Keratinocyte (primary cell): Measurements from ENCODE around the gene ZCCHC3. TPM values are rescaled to one million over a fixed set of nuclear protein-coding genes. Genes with fewer than 3 reads are reported as not detected.
A peak's percentile ranks its signal among the peaks of the same experiment; 100 is the strongest.

Source experiments
- DNase-seq: peaks from one replicate; pipeline ENCODE4 v3.0.0-alpha.2; 2011; ENCODE audit warnings: low read depth, missing footprints, low spot score
- FAIRE-seq: peaks from 2 replicates; lab custom pipeline; 2011; peaks lifted over from hg19 to GRCh38; lab: Jason Lieb, UNC
- H2AFZ ChIP-seq: 2 replicates; pipeline ENCODE4 v1.6.0; 2012; ENCODE audit warnings: low read length, control low read depth, inconsistent platforms; ENCODE audit not compliant: control insufficient read depth
- H3K27ac ChIP-seq: 2 replicates; pipeline ENCODE4 v1.5.1; 2011; ENCODE audit warnings: low read length; ENCODE audit not compliant: control insufficient read depth, insufficient read depth
- H3K27me3 ChIP-seq: 3 replicates; pipeline ENCODE4 v1.6.0; 2011; ENCODE audit warnings: low read length; ENCODE audit not compliant: control insufficient read depth, insufficient read depth; ENCODE audit errors: extremely low read depth
- H3K36me3 ChIP-seq, 2 experiments: 2 replicates in 1 of 2; 3 replicates in 1 of 2; pipeline ENCODE4 v1.5.1; 2011; ENCODE audit warnings: low read length in 2 of 2, mild to moderate bottlenecking in 1 of 2; ENCODE audit not compliant: control insufficient read depth in 2 of 2, insufficient read depth in 2 of 2; ENCODE audit errors: extremely low read depth in 1 of 2
- H3K4me1 ChIP-seq: 3 replicates; pipeline ENCODE4 v1.5.1; 2011; ENCODE audit warnings: low read length; ENCODE audit not compliant: control insufficient read depth, insufficient read depth; ENCODE audit errors: extremely low read depth
- H3K4me2 ChIP-seq: 3 replicates; pipeline ENCODE4 v1.6.0; 2011; ENCODE audit warnings: low read depth, low read length; ENCODE audit not compliant: control insufficient read depth, insufficient read depth; ENCODE audit errors: extremely low read depth
- H3K4me3 ChIP-seq, 3 experiments: fragments of 200-600 bp in 1 of 3; sonication (generic) in 1 of 3; 2 replicates in 2 of 3; 3 replicates in 1 of 3; pipeline ENCODE4 v1.5.1; 2011 to 2016; ENCODE audit warnings: low read length in 3 of 3, mild to moderate bottlenecking in 3 of 3, control low read depth in 2 of 3, inconsistent platforms in 1 of 3, low read depth in 1 of 3, mixed read lengths in 1 of 3, mixed run types in 1 of 3, moderate library complexity in 1 of 3; ENCODE audit not compliant: control insufficient read depth in 2 of 3, insufficient read depth in 2 of 3; ENCODE audit errors: extremely low read depth in 1 of 3
- H3K79me2 ChIP-seq: 2 replicates; pipeline ENCODE4 v1.6.0; 2012; ENCODE audit warnings: low read length; ENCODE audit not compliant: control insufficient read depth, insufficient read depth
- H3K9ac ChIP-seq: 3 replicates; pipeline ENCODE4 v1.6.0; 2011; ENCODE audit warnings: low read length; ENCODE audit not compliant: control insufficient read depth, insufficient read depth; ENCODE audit errors: extremely low read depth
- H3K9me1 ChIP-seq: 3 replicates; pipeline ENCODE4 v1.6.0; 2011; ENCODE audit warnings: low read length; ENCODE audit not compliant: control insufficient read depth, insufficient read depth; ENCODE audit errors: extremely low read depth
- H3K9me3 ChIP-seq: 2 replicates; pipeline ENCODE4 v1.5.1; 2012; ENCODE audit warnings: low read depth, low read length; ENCODE audit not compliant: control insufficient read depth
- H4K20me1 ChIP-seq: 3 replicates; pipeline ENCODE4 v1.6.0; 2011; ENCODE audit warnings: low read length; ENCODE audit not compliant: control insufficient read depth, insufficient read depth; ENCODE audit errors: extremely low read depth
- EZH2 ChIP-seq: IDR thresholded peaks from one replicate; pipeline ENCODE4 v1.6.1; 2012; ENCODE audit warnings: inconsistent platforms, mild to moderate bottlenecking, low read length, moderate library complexity
- dilution Hi-C: fragments of 300-500 bp; cut with MboI; formaldehyde crosslinking; loops from one replicate; pipeline ENCODE4 v1.7.0; 2020; ENCODE audit warnings: low sequenced_read_pairs; ENCODE audit not compliant: extremely low pct_ligation_motif_present
- polyA plus RNA-seq, 5 experiments: library from polyadenylated mRNA; depleted of rRNA in 3 of 5; stranded (reverse) in 3 of 5; stranded (forward) in 1 of 5; unstranded in 1 of 5; fragments of >200 nt; gene quantifications; 1 replicate in 1 of 5; 2 replicates in 3 of 5; 3 replicates in 1 of 5; pipeline versions ENCODE4 v1.2.1 to v1.2.3, GENCODE V29; 2011 to 2012; ENCODE audit warnings: missing spikeins in 2 of 5, low read depth in 1 of 5, low replicate concordance in 1 of 5
- TF ChIP-seq, protein P1 (sequence below), 3 experiments: IDR thresholded peaks in 1 of 3; conservative IDR thresholded peaks in 1 of 3; optimal IDR thresholded peaks in 1 of 3; 2 replicates in 2 of 3; 3 replicates in 1 of 3; pipeline versions ENCODE3 to v1.5.1; 2011; ENCODE audit warnings: low read length in 3 of 3, mild to moderate bottlenecking in 3 of 3, moderate library complexity in 2 of 3, control low read depth in 1 of 3, inconsistent platforms in 1 of 3; ENCODE audit not compliant: insufficient read depth in 2 of 3; ENCODE audit errors: extremely low read depth in 1 of 3

The ZCCHC3 gene
- polyA plus RNA-seq, 1 donor (not counting 4 experiments of a cell fraction or from before 2014, with no cell fraction given), result 5.7 TPM

DNA sequence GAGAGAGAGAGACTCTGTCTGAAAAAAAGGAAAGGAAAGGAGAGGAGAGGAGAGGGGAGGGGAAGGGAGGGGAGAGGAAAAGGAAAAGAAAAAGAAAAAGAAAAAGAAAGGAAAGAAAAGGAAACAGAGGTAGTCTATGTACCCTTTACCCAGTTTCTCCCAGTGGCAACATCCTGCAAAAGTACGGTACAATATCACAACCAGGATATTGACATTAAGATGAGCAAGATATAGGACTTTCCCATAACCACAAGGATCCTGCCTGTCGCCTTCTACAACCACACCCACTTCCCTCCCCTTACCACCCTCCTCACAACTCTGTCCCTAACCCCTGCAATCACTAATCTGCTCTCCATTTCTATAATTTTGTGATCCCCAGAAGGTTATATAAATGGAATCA is 10.9 kb upstream of the ZCCHC3 start:
- no peak overlapping the region for H3K9ac ChIP-seq
- H3K4me1 ChIP-seq, result peaks cover 6% of the 10 kb centered on the region
- dilution Hi-C loops, result no loop called here
- H4K20me1 ChIP-seq, result no peaks in the 10 kb centered on the region
- H3K27ac ChIP-seq, result no peak overlapping the region
- no peak overlapping the region for H2AFZ ChIP-seq
- no peak overlapping the region for H3K4me3 ChIP-seq
- TF ChIP-seq EZH2, result no peak
- H3K27me3 ChIP-seq, result no peaks in the 10 kb centered on the region
- no peaks in the 10 kb centered on the region for H3K36me3 ChIP-seq
- no peaks in the 10 kb centered on the region for H3K79me2 ChIP-seq
- H3K9me3 ChIP-seq, result no peaks in the 10 kb centered on the region
- no peak overlapping the region for H3K4me2 ChIP-seq
- FAIRE-seq (no peak), DNase-seq (no peak)
- H3K9me1 ChIP-seq, result no peaks in the 10 kb centered on the region

GRCh38 chr20:288956-289692 is 8.2 kb upstream of the ZCCHC3 start:
- Histone ChIP-seq H3K36me3 (no peaks in the 10 kb centered on the region), H3K27me3 (no peaks in the 10 kb centered on the region), H3K9ac (no peak overlapping the region), H3K79me2 (no peaks in the 10 kb centered on the region), H3K9me1 (no peaks in the 10 kb centered on the region), H2AFZ (no peak overlapping the region), H3K4me1 (peaks cover 6% of the 10 kb centered on the region), H3K27ac (no peak overlapping the region), H4K20me1 (no peaks in the 10 kb centered on the region), H3K4me3 (no peak overlapping the region), H3K4me2 (no peak overlapping the region), H3K9me3 (no peaks in the 10 kb centered on the region)
- TF ChIP-seq, protein P1, sequence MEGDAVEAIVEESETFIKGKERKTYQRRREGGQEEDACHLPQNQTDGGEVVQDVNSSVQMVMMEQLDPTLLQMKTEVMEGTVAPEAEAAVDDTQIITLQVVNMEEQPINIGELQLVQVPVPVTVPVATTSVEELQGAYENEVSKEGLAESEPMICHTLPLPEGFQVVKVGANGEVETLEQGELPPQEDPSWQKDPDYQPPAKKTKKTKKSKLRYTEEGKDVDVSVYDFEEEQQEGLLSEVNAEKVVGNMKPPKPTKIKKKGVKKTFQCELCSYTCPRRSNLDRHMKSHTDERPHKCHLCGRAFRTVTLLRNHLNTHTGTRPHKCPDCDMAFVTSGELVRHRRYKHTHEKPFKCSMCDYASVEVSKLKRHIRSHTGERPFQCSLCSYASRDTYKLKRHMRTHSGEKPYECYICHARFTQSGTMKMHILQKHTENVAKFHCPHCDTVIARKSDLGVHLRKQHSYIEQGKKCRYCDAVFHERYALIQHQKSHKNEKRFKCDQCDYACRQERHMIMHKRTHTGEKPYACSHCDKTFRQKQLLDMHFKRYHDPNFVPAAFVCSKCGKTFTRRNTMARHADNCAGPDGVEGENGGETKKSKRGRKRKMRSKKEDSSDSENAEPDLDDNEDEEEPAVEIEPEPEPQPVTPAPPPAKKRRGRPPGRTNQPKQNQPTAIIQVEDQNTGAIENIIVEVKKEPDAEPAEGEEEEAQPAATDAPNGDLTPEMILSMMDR (optimal IDR thresholded peaks at IDR 0.05 in 1 of 3, IDR thresholded peaks at IDR 0.05 in 1 of 3, conservative IDR thresholded peaks at IDR 0.05 in 1 of 3; ENCODE audit: extremely low read depth in 1 of 3, insufficient read depth in 2 of 3, low read length in 3 of 3), result no peak
- no peak for TF ChIP-seq EZH2
- DNase-seq, result no peak
- dilution Hi-C loops, result no loop called here
- no peak for FAIRE-seq

- FAIRE-seq (no peak), DNase-seq (no peak)
- Histone ChIP-seq H3K36me3 (no peaks in the 10 kb centered on the region), H2AFZ (peak overlapping the region; percentile 96), H3K9me1 (no peaks in the 10 kb centered on the region), H4K20me1 (no peaks in the 10 kb centered on the region), H3K27ac (peak overlapping the region; percentile 78), H3K9ac (peak overlapping the region; percentile 79), H3K9me3 (no peaks in the 10 kb centered on the region), H3K4me2 (peak overlapping the region; percentile 87), H3K27me3 (no peaks in the 10 kb centered on the region), H3K4me1 (peaks cover 6% of the 10 kb centered on the region), H3K4me3 (peak overlapping the region; percentile 68 to 84 (median 76)), H3K79me2 (no peaks in the 10 kb centered on the region)
- dilution Hi-C loops, result no loop called here
- TF ChIP-seq, protein P1 (optimal IDR thresholded peaks at IDR 0.05 in 1 of 3, IDR thresholded peaks at IDR 0.05 in 1 of 3, conservative IDR thresholded peaks at IDR 0.05 in 1 of 3; ENCODE audit: extremely low read depth in 1 of 3, insufficient read depth in 2 of 3, low read length in 3 of 3), result no peak
- no peak for TF ChIP-seq EZH2
These were observed 7.7 kb upstream of the ZCCHC3 start for GRCh38 chr20:289693-290083.
